H4 (cell line): ENCODE results near the gene HOXC12. TPM values are rescaled to one million over a fixed set of nuclear protein-coding genes. Genes with fewer than 3 reads are reported as not detected.

Source experiments
- DNase-seq: peaks from one replicate; pipeline ENCODE4 v3.0.0-alpha.2; 2015; ENCODE audit warnings: low spot score
- total RNA-seq: library from RNA; depleted of rRNA; stranded (reverse); fragments of >200 nt; shearing (Covaris generic); gene quantifications from 2 replicates; pipeline ENCODE4 v1.2.3, GENCODE V29; 2014; rRNA removed

The HOXC12 gene
- total RNA-seq, 1 experiment from 2014 or later, result not detected

GRCh38 chr12:54007538-54008259 lies 53.0 kb downstream of the HOXC12 start:
- no peak for DNase-seq

GRCh38 chr12:54008260-54008552 lies 53.5 kb downstream of the HOXC12 start:
- no peak for DNase-seq

Other genes with a start within 250 kb of the HOXC12 start
- gene CALCOCO1, start 227.5 kb upstream of the HOXC12 start, total RNA-seq, result 24.3 and 33.5 TPM in 2 replicates
- not detected in 2 replicates for gene CISTR, start 202.9 kb upstream of the HOXC12 start, total RNA-seq
- 2.0 and 4.4 TPM in 2 replicates for gene HOXC13, start 16.1 kb upstream of the HOXC12 start, total RNA-seq
- gene HOXC11, start 18.2 kb downstream of the HOXC12 start, total RNA-seq, result 0.21 and 1.1 TPM in 2 replicates
- gene HOTAIR, start 20.1 kb downstream of the HOXC12 start, total RNA-seq, result 1.6 and 2.7 TPM in 2 replicates
- 2.0 and 8.7 TPM in 2 replicates for gene HOXC10, start 30.2 kb downstream of the HOXC12 start, total RNA-seq
- 2.4 and 5.6 TPM in 2 replicates for gene HOXC9, start 45.3 kb downstream of the HOXC12 start, total RNA-seq
- 0.45 TPM in 1 of 2 replicates, not detected in the other for gene HOXC8, start 54.1 kb downstream of the HOXC12 start, total RNA-seq
- gene HOXC6, start 73.5 kb downstream of the HOXC12 start, total RNA-seq, result 0.27 TPM in 2 replicates
- gene HOXC5, start 78.1 kb downstream of the HOXC12 start, total RNA-seq, result not detected in 2 replicates
- gene HOXC4, start 98.9 kb downstream of the HOXC12 start, total RNA-seq, result 0.37 and 1.9 TPM in 2 replicates
- gene SMUG1, start 234.1 kb downstream of the HOXC12 start, total RNA-seq, result 28.1 and 33.8 TPM in 2 replicates